HL-60 (cell line): Measurements from ENCODE around the gene ZBTB3.

ENCODE experiments used
- POLR2AphosphoS5 ChIP-seq: IDR thresholded peaks from 2 replicates; pipeline ENCODE4 v1.6.1; 2012; ENCODE audit warnings: low read depth
- TF ChIP-seq, protein P1 (sequence below): IDR thresholded peaks from one replicate; pipeline ENCODE4 v1.5.1; 2011; ENCODE audit warnings: low read length, control low read depth, inconsistent platforms; ENCODE audit not compliant: insufficient read depth
- TF ChIP-seq, protein P2 (sequence below): IDR thresholded peaks from 2 replicates; pipeline ENCODE4 v1.6.1; 2012; ENCODE audit warnings: low read depth; ENCODE audit not compliant: insufficient replicate concordance

DNA sequence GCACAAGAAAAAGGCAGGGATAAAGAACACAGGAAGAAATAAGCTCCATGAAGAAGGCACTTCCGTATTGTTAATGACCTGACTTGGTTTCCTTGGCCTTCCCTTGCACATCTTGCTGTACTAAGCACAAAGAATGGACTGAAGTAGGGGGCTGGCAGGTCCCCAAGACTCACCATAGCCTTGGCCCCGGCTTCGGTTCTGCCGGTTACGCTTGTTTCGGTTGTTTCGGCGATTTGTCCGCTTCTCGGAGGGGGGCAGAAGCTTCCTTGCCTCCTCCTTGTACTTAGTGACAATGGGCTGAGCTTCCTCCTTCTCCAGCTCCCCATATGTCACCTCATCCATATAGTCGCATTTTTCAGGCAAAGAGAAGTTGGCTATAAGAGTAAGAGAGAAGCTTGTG, 37.1 kb downstream of the ZBTB3 start:
- TF ChIP-seq, protein P1, sequence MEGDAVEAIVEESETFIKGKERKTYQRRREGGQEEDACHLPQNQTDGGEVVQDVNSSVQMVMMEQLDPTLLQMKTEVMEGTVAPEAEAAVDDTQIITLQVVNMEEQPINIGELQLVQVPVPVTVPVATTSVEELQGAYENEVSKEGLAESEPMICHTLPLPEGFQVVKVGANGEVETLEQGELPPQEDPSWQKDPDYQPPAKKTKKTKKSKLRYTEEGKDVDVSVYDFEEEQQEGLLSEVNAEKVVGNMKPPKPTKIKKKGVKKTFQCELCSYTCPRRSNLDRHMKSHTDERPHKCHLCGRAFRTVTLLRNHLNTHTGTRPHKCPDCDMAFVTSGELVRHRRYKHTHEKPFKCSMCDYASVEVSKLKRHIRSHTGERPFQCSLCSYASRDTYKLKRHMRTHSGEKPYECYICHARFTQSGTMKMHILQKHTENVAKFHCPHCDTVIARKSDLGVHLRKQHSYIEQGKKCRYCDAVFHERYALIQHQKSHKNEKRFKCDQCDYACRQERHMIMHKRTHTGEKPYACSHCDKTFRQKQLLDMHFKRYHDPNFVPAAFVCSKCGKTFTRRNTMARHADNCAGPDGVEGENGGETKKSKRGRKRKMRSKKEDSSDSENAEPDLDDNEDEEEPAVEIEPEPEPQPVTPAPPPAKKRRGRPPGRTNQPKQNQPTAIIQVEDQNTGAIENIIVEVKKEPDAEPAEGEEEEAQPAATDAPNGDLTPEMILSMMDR: no peak
- no peak for TF ChIP-seq POLR2AphosphoS5
- TF ChIP-seq, protein P2, sequence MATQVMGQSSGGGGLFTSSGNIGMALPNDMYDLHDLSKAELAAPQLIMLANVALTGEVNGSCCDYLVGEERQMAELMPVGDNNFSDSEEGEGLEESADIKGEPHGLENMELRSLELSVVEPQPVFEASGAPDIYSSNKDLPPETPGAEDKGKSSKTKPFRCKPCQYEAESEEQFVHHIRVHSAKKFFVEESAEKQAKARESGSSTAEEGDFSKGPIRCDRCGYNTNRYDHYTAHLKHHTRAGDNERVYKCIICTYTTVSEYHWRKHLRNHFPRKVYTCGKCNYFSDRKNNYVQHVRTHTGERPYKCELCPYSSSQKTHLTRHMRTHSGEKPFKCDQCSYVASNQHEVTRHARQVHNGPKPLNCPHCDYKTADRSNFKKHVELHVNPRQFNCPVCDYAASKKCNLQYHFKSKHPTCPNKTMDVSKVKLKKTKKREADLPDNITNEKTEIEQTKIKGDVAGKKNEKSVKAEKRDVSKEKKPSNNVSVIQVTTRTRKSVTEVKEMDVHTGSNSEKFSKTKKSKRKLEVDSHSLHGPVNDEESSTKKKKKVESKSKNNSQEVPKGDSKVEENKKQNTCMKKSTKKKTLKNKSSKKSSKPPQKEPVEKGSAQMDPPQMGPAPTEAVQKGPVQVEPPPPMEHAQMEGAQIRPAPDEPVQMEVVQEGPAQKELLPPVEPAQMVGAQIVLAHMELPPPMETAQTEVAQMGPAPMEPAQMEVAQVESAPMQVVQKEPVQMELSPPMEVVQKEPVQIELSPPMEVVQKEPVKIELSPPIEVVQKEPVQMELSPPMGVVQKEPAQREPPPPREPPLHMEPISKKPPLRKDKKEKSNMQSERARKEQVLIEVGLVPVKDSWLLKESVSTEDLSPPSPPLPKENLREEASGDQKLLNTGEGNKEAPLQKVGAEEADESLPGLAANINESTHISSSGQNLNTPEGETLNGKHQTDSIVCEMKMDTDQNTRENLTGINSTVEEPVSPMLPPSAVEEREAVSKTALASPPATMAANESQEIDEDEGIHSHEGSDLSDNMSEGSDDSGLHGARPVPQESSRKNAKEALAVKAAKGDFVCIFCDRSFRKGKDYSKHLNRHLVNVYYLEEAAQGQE: no peak
